HepG2 (cell line): ENCODE data around the gene DEFB124. TPM values are rescaled to one million over a fixed set of nuclear protein-coding genes. Genes with fewer than 3 reads are reported as not detected.

Experiments used
- ARNT2 ChIP-seq: sonication (generic); formaldehyde crosslinking; IDR thresholded peaks from 2 replicates; pipeline ENCODE4 v1.8.0; 2022; ENCODE audit warnings: mild to moderate bottlenecking, low read depth, missing genetic modification reagents, moderate library complexity
- ATRX ChIP-seq: sonication (generic); formaldehyde crosslinking; IDR thresholded peaks from 2 replicates; pipeline ENCODE4 v1.4.0; 2020; ENCODE audit warnings: missing genetic modification reagents, borderline replicate concordance
- CEBPB ChIP-seq: IDR thresholded peaks from 2 replicates; pipeline ENCODE4 v1.6.1; 2011; ENCODE audit warnings: low read depth, low read length, improper control_type of control experiment, borderline replicate concordance
- CREB1 ChIP-seq, 2 experiments: fragments of 450-650 bp in 1 of 2; IDR thresholded peaks; 2 replicates each; pipeline ENCODE4 v1.6.1; 2016 to 2017; ENCODE audit warnings: control low read depth in 1 of 2, mild to moderate bottlenecking in 1 of 2, missing compliant biosample characterization in 1 of 2, missing genetic modification characterization in 1 of 2
- FOSL2 ChIP-seq: sonication (generic); formaldehyde crosslinking; IDR thresholded peaks from 2 replicates; pipeline ENCODE4 v1.4.0; 2020; ENCODE audit warnings: missing genetic modification reagents
- GTF2F1 ChIP-seq: fragments of 150-350 bp; IDR thresholded peaks from 2 replicates; pipeline ENCODE4 v1.6.1; 2014; ENCODE audit warnings: low read length
- KLF12 ChIP-seq: sonication (generic); formaldehyde crosslinking; IDR thresholded peaks from 2 replicates; pipeline ENCODE4 v1.4.0; 2020; ENCODE audit warnings: missing genetic modification reagents, borderline replicate concordance
- KLF16 ChIP-seq, 2 experiments: sonication (generic) in 1 of 2; formaldehyde crosslinking in 1 of 2; IDR thresholded peaks; 2 replicates each; pipeline versions ENCODE4 v1.6.1 to v1.8.0; 2016 to 2023; ENCODE audit warnings: missing genetic modification reagents in 2 of 2, missing compliant biosample characterization in 1 of 2
- MATR3 ChIP-seq: sonication (generic); formaldehyde crosslinking; IDR thresholded peaks from 2 replicates; pipeline ENCODE4 v1.4.0; 2020; ENCODE audit warnings: missing genetic modification reagents
- RXRB ChIP-seq: IDR thresholded peaks from 2 replicates; pipeline ENCODE4 v1.6.1; 2016; ENCODE audit warnings: borderline replicate concordance, missing genetic modification reagents, missing compliant biosample characterization
- SATB2 ChIP-seq: sonication (generic); formaldehyde crosslinking; IDR thresholded peaks from 2 replicates; pipeline ENCODE4 v1.5.0; 2020; ENCODE audit warnings: missing genetic modification reagents
- ZNF235 ChIP-seq: sonication (generic); formaldehyde crosslinking; IDR thresholded peaks from 2 replicates; pipeline ENCODE4 v1.8.1; 2023; ENCODE audit warnings: mild to moderate bottlenecking, missing genetic modification reagents, borderline replicate concordance
- ZNF24 ChIP-seq: fragments of 450-650 bp; IDR thresholded peaks from 2 replicates; pipeline ENCODE4 v1.6.1; 2017; ENCODE audit warnings: antibody characterized with exemption, mild to moderate bottlenecking
- ZNF263 ChIP-seq: sonication (generic); formaldehyde crosslinking; IDR thresholded peaks from 2 replicates; pipeline ENCODE4 v1.4.0; 2020; ENCODE audit warnings: missing genetic modification reagents
- ZNF547 ChIP-seq: sonication (generic); formaldehyde crosslinking; IDR thresholded peaks from 2 replicates; pipeline ENCODE4 v1.5.1; 2020; ENCODE audit warnings: mild to moderate bottlenecking, missing genetic modification reagents
- ZNF567 ChIP-seq: sonication (generic); formaldehyde crosslinking; IDR thresholded peaks from 2 replicates; pipeline ENCODE4 v1.8.1; 2023; ENCODE audit warnings: mild to moderate bottlenecking, missing genetic modification reagents, borderline replicate concordance
- ZNF775 ChIP-seq: sonication (generic); formaldehyde crosslinking; IDR thresholded peaks from 2 replicates; pipeline ENCODE4 v1.4.0; 2020; ENCODE audit warnings: missing genetic modification reagents, mild to moderate bottlenecking, moderate library complexity, borderline replicate concordance
- ZNF850 ChIP-seq: sonication (generic); formaldehyde crosslinking; conservative IDR thresholded peaks from 2 replicates; pipeline ENCODE4 v1.9.0; 2021; ENCODE audit warnings: mild to moderate bottlenecking, missing genetic modification reagents
- ZSCAN12 ChIP-seq: sonication (generic); formaldehyde crosslinking; IDR thresholded peaks from 2 replicates; pipeline ENCODE4 v1.9.0; 2021; ENCODE audit warnings: mild to moderate bottlenecking, missing genetic modification reagents
- polyA plus RNA-seq, 8 experiments: library from polyadenylated mRNA; depleted of rRNA in 3 of 8; stranded (reverse) in 7 of 8; unstranded in 1 of 8; fragments of >200 nt; fragmentation: Illumina TruSeq in 4 of 8; extraction: Trizol in 4 of 8; gene quantifications; 2 replicates each; pipeline versions ENCODE4 v1.2.1 to v1.2.3, GENCODE V29; 2011 to 2016; ENCODE audit warnings: low read depth in 4 of 8, missing spikeins in 1 of 8, mixed read lengths in 1 of 8; ENCODE audit not compliant: insufficient read depth in 1 of 8
- total RNA-seq, 5 experiments: library from RNA; depleted of rRNA; stranded (reverse); fragments of >200 nt; fragmentation: Illumina TruSeq; extraction: Trizol; gene quantifications; 2 replicates each; pipeline ENCODE4 v1.2.3, GENCODE V29; 2016; ENCODE audit warnings: low read depth in 1 of 5
- TF ChIP-seq, protein P1 (sequence below): sonication (generic); formaldehyde crosslinking; IDR thresholded peaks from 2 replicates; pipeline ENCODE4 v1.4.0; 2020; ENCODE audit warnings: missing genetic modification reagents
- TF ChIP-seq, protein P2 (sequence below): fragments of 450-650 bp; IDR thresholded peaks from 2 replicates; pipeline ENCODE4 v1.6.1; 2017
- TF ChIP-seq, protein P3 (sequence below): sonication (generic); formaldehyde crosslinking; IDR thresholded peaks from 2 replicates; pipeline ENCODE4 v1.5.0; 2020; ENCODE audit warnings: mild to moderate bottlenecking, low read depth, missing genetic modification reagents, borderline replicate concordance
- TF ChIP-seq, protein P4 (sequence below): IDR thresholded peaks from 2 replicates; pipeline ENCODE4 v1.6.1; 2016; ENCODE audit warnings: missing compliant biosample characterization, missing genetic modification reagents, borderline replicate concordance
- TF ChIP-seq, protein P5 (sequence below): fragments of 450-650 bp; IDR thresholded peaks from 2 replicates; pipeline ENCODE4 v1.6.1; 2016

DEFB124 gene
- total and polyA plus RNA-seq, 2 of the 13 experiments (the other 11 are each of a cell fraction or from before 2014, with no cell fraction given) = not detected

DNA sequence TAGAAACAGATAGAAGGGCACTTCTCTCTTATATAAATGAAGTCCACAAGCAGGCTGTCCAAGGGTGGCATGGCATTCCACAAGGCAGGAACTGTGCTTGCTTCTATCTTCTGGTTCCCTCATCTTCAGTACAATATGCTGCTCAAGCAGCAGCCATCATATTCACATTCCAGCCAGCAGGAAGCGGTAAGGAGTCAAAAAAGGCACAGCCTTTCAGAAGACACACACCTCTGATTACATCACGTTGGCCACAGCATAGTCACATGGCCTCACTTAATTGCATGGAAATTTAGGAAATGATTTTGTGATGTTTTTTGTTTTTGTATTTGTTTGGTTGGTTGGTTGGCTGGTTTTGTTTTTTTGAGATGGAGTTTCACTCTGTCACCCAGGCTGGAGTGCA lies 19.2 kb upstream of the DEFB124 start (continued):
- TF ChIP-seq, protein P1, sequence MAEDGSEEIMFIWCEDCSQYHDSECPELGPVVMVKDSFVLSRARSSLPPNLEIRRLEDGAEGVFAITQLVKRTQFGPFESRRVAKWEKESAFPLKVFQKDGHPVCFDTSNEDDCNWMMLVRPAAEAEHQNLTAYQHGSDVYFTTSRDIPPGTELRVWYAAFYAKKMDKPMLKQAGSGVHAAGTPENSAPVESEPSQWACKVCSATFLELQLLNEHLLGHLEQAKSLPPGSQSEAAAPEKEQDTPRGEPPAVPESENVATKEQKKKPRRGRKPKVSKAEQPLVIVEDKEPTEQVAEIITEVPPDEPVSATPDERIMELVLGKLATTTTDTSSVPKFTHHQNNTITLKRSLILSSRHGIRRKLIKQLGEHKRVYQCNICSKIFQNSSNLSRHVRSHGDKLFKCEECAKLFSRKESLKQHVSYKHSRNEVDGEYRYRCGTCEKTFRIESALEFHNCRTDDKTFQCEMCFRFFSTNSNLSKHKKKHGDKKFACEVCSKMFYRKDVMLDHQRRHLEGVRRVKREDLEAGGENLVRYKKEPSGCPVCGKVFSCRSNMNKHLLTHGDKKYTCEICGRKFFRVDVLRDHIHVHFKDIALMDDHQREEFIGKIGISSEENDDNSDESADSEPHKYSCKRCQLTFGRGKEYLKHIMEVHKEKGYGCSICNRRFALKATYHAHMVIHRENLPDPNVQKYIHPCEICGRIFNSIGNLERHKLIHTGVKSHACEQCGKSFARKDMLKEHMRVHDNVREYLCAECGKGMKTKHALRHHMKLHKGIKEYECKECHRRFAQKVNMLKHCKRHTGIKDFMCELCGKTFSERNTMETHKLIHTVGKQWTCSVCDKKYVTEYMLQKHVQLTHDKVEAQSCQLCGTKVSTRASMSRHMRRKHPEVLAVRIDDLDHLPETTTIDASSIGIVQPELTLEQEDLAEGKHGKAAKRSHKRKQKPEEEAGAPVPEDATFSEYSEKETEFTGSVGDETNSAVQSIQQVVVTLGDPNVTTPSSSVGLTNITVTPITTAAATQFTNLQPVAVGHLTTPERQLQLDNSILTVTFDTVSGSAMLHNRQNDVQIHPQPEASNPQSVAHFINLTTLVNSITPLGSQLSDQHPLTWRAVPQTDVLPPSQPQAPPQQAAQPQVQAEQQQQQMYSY = no peak
- TF ChIP-seq KLF16 (CRISPR knock-in tag; IDR thresholded peaks at IDR 0.05) (no peak), KLF12 (CRISPR knock-in tag) (no peak), ZSCAN12 (no peak), ZNF24 (no peak), FOSL2 (CRISPR knock-in tag) (peak; percentile 20; the same call in 1 of the 2 replicates), MATR3 (no peak), ZNF775 (no peak), ZNF850 (CRISPR knock-in tag) (no peak), RXRB (no peak), ZNF547 (CRISPR knock-in tag) (no peak), CREB1 (IDR thresholded peaks at IDR 0.05) (peak; percentile 39; the same call in 1 of the 2 replicates), CREB1 (CRISPR knock-in tag; IDR thresholded peaks at IDR 0.05) (no peak), ZNF567 (CRISPR knock-in tag) (no peak), SATB2 (no peak), CEBPB (peak; percentile 35; the same call in 1 of the 2 replicates), GTF2F1 (no peak), ZNF235 (CRISPR knock-in tag) (no peak), ATRX (no peak), ZNF263 (CRISPR knock-in tag) (no peak), ARNT2 (no peak)
- TF ChIP-seq, protein P2, sequence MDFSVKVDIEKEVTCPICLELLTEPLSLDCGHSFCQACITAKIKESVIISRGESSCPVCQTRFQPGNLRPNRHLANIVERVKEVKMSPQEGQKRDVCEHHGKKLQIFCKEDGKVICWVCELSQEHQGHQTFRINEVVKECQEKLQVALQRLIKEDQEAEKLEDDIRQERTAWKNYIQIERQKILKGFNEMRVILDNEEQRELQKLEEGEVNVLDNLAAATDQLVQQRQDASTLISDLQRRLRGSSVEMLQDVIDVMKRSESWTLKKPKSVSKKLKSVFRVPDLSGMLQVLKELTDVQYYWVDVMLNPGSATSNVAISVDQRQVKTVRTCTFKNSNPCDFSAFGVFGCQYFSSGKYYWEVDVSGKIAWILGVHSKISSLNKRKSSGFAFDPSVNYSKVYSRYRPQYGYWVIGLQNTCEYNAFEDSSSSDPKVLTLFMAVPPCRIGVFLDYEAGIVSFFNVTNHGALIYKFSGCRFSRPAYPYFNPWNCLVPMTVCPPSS = no peak
- TF ChIP-seq, protein P3, sequence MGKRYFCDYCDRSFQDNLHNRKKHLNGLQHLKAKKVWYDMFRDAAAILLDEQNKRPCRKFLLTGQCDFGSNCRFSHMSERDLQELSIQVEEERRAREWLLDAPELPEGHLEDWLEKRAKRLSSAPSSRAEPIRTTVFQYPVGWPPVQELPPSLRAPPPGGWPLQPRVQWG (CRISPR knock-in tag) = no peak
- TF ChIP-seq, protein P4, sequence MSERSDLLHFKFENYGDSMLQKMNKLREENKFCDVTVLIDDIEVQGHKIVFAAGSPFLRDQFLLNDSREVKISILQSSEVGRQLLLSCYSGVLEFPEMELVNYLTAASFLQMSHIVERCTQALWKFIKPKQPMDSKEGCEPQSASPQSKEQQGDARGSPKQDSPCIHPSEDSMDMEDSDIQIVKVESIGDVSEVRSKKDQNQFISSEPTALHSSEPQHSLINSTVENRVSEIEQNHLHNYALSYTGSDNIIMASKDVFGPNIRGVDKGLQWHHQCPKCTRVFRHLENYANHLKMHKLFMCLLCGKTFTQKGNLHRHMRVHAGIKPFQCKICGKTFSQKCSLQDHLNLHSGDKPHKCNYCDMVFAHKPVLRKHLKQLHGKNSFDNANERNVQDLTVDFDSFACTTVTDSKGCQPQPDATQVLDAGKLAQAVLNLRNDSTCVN (CRISPR knock-in tag) = no peak
- TF ChIP-seq, protein P5, sequence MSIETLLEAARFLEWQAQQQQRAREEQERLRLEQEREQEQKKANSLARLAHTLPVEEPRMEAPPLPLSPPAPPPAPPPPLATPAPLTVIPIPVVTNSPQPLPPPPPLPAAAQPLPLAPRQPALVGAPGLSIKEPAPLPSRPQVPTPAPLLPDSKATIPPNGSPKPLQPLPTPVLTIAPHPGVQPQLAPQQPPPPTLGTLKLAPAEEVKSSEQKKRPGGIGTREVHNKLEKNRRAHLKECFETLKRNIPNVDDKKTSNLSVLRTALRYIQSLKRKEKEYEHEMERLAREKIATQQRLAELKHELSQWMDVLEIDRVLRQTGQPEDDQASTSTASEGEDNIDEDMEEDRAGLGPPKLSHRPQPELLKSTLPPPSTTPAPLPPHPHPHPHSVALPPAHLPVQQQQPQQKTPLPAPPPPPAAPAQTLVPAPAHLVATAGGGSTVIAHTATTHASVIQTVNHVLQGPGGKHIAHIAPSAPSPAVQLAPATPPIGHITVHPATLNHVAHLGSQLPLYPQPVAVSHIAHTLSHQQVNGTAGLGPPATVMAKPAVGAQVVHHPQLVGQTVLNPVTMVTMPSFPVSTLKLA = peak; percentile 71
